Kidney capillary endothelial cell (primary cell): Measurements from ENCODE around the gene CRYBG1.
A peak's percentile ranks its signal among the peaks of the same experiment; 100 is the strongest.
"Not testable (repeated sequence)": the region's sequence is repeated elsewhere in the genome, so short reads cannot be mapped to it uniquely, and the experiment has no call there.

Experiments
- DNase-seq: peaks from one replicate; pipeline ENCODE4 v3.0.0-alpha.2; 2018; ENCODE audit warnings: low spot score

The CRYBG1 gene

GRCh38 chr6:106528521-106528920 is 168.0 kb downstream of the CRYBG1 start:
- no peak for DNase-seq

GRCh38 chr6:106529438-106529837 is 168.9 kb downstream of the CRYBG1 start:
- no peak for DNase-seq

- no peak for DNase-seq
These were observed 169.5 kb downstream of the CRYBG1 start for GRCh38 chr6:106530026-106530425.

GRCh38 chr6:106530502-106530901 is 170.0 kb downstream of the CRYBG1 start:
- peak; percentile 81 for DNase-seq

- no peak for DNase-seq
These were observed 172.5 kb downstream of the CRYBG1 start for GRCh38 chr6:106533054-106533453.

GRCh38 chr6:106534004-106534403 is 173.5 kb downstream of the CRYBG1 start:
- DNase-seq = no peak

- DNase-seq = no peak
These were observed 174.1 kb downstream of the CRYBG1 start for GRCh38 chr6:106534564-106534982.

- DNase-seq = no peak
These were observed 174.5 kb downstream of the CRYBG1 start for GRCh38 chr6:106535012-106535411.

- DNase-seq = no peak
These were observed 175.8 kb downstream of the CRYBG1 start for GRCh38 chr6:106536357-106536756.

GRCh38 chr6:106536851-106537250 is 176.3 kb downstream of the CRYBG1 start:
- no peak for DNase-seq

- DNase-seq = no peak
These were observed 177.1 kb downstream of the CRYBG1 start for GRCh38 chr6:106537662-106538061.

- no peak for DNase-seq
These were observed 177.6 kb downstream of the CRYBG1 start for GRCh38 chr6:106538145-106538544.

GRCh38 chr6:106539936-106540335 is 179.4 kb downstream of the CRYBG1 start:
- DNase-seq = no peak

- no peak for DNase-seq
These were observed 179.9 kb downstream of the CRYBG1 start for GRCh38 chr6:106540432-106540831.

- no peak for DNase-seq
These were observed 180.4 kb downstream of the CRYBG1 start for GRCh38 chr6:106540907-106541306.

GRCh38 chr6:106546261-106546690 is 185.8 kb downstream of the CRYBG1 start:
- DNase-seq = peak; percentile 77

GRCh38 chr6:106546691-106547414 is 186.3 kb downstream of the CRYBG1 start:
- DNase-seq = peak; percentile 92

- no peak for DNase-seq
These were observed 187.3 kb downstream of the CRYBG1 start for GRCh38 chr6:106547601-106548453.

- not testable (repeated sequence) for DNase-seq
These were observed 188.5 kb downstream of the CRYBG1 start for GRCh38 chr6:106548926-106549455.

GRCh38 chr6:106549521-106549920 is 189.0 kb downstream of the CRYBG1 start:
- no peak for DNase-seq

- DNase-seq = no peak
These were observed 190.6 kb downstream of the CRYBG1 start for GRCh38 chr6:106551155-106551554.

GRCh38 chr6:106553440-106553839 is 192.9 kb downstream of the CRYBG1 start:
- no peak for DNase-seq

GRCh38 chr6:106555767-106556166 is 195.2 kb downstream of the CRYBG1 start:
- no peak for DNase-seq
